ENCODE results near the gene DTNB.

DNA sequence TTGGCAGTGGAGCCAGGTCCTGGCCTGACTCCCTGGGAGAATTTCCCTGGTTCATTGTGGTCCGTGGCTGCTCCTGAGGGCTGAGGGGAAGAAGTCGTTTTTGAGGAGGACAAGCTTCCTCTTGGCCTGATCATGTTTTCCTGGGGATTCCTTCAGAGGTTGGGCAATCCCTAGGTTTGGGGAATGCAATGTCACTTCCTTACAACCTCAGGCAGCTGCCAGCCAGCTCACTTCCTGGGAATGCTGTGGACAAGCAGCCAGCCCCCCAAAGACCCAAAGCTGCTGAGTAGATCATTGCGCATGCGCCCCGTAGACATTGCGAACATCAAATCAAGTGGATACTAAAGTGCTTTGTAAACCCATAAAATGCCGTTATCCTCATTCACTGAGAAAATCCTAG is 324.0 kb downstream of the DTNB start:
- TF ChIP-seq, protein P1, sequence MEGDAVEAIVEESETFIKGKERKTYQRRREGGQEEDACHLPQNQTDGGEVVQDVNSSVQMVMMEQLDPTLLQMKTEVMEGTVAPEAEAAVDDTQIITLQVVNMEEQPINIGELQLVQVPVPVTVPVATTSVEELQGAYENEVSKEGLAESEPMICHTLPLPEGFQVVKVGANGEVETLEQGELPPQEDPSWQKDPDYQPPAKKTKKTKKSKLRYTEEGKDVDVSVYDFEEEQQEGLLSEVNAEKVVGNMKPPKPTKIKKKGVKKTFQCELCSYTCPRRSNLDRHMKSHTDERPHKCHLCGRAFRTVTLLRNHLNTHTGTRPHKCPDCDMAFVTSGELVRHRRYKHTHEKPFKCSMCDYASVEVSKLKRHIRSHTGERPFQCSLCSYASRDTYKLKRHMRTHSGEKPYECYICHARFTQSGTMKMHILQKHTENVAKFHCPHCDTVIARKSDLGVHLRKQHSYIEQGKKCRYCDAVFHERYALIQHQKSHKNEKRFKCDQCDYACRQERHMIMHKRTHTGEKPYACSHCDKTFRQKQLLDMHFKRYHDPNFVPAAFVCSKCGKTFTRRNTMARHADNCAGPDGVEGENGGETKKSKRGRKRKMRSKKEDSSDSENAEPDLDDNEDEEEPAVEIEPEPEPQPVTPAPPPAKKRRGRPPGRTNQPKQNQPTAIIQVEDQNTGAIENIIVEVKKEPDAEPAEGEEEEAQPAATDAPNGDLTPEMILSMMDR (IDR thresholded peaks at IDR 0.05): no peak
- TF ChIP-seq EP300 (IDR thresholded peaks at IDR 0.05): no peak
